SK-N-SH (cell line): Measurements from ENCODE around the gene TTC7B. TPM values are rescaled to one million over a fixed set of nuclear protein-coding genes. Genes with fewer than 3 reads are reported as not detected.

ENCODE experiments used
- CTCF ChIA-PET: fragments of 300-600, 350-600 bp; formaldehyde crosslinking; extraction: SDS; loops from one replicate; lab custom pipeline; 2021; lab: Yijun Ruan, JAX
- POLR2A ChIA-PET: fragments of 350-600 bp; sonication (Branson Sonifier 250); formaldehyde crosslinking; extraction: SDS; loops from one replicate; lab custom pipeline; 2020; ENCODE audit warnings: antibody characterized with exemption, inconsistent platforms; lab: Yijun Ruan, JAX
- DNase-seq: peaks from one replicate; pipeline ENCODE4 v3.0.0; 2012
- H2AFZ ChIP-seq: fragments of 200-600 bp; sonication (generic); 2 replicates; pipeline ENCODE4 v1.8.1; 2016; ENCODE audit warnings: antibody characterized with exemption, mild to moderate bottlenecking, low read depth
- H3F3A ChIP-seq: fragments of 200-600 bp; sonication (generic); replicated peaks from 2 replicates; pipeline ENCODE3; 2016; ENCODE audit warnings: antibody characterized with exemption, mild to moderate bottlenecking; ENCODE audit not compliant: insufficient read depth
- H3K27ac ChIP-seq, 2 experiments: fragments of 200-500 bp in 1 of 2; fragments of 200-600 bp in 1 of 2; sonication (Bioruptor generic) in 1 of 2; sonication (generic), shearing (Covaris generic) in 1 of 2; 2 replicates each; pipeline versions ENCODE4 v1.5.1 to v1.6.1; 2014 to 2016; ENCODE audit warnings: low read depth in 2 of 2, inconsistent platforms in 1 of 2, low read length in 1 of 2, mild to moderate bottlenecking in 1 of 2, mixed read lengths in 1 of 2
- H3K27me3 ChIP-seq: fragments of 200-600 bp; sonication (generic), shearing (Covaris generic); 2 replicates; pipeline ENCODE4 v1.6.1; 2016; ENCODE audit warnings: mixed run types; ENCODE audit not compliant: insufficient read depth
- H3K36me3 ChIP-seq, 2 experiments: fragments of 200-500 bp in 1 of 2; fragments of 200-600 bp in 1 of 2; sonication (Bioruptor generic) in 1 of 2; sonication (generic) in 1 of 2; replicated peaks in 1 of 2; 2 replicates each; pipeline versions ENCODE3 to v1.5.1; 2014 to 2016; ENCODE audit warnings: low read length in 1 of 2, mild to moderate bottlenecking in 1 of 2; ENCODE audit not compliant: insufficient read depth in 2 of 2, control insufficient read depth in 1 of 2
- H3K4me1 ChIP-seq, 2 experiments: fragments of 200-500 bp in 1 of 2; fragments of 200-600 bp in 1 of 2; sonication (Bioruptor generic) in 1 of 2; sonication (generic), shearing (Covaris generic) in 1 of 2; 2 replicates each; pipeline versions ENCODE4 v1.5.1 to v1.6.1; 2014 to 2016; ENCODE audit warnings: low read depth in 1 of 2, low read length in 1 of 2, mixed run types in 1 of 2; ENCODE audit not compliant: insufficient read depth in 2 of 2, control insufficient read depth in 1 of 2
- H3K4me2 ChIP-seq: fragments of 200-600 bp; sonication (generic), shearing (Covaris generic); 2 replicates; pipeline ENCODE4 v1.6.1; 2017; ENCODE audit warnings: mixed run types
- H3K4me3 ChIP-seq, 2 experiments: fragments of 200-500 bp in 1 of 2; fragments of 200-600 bp in 1 of 2; sonication (Bioruptor generic) in 1 of 2; sonication (generic), shearing (Covaris generic) in 1 of 2; 2 replicates each; pipeline versions ENCODE4 v1.5.1 to v1.8.1; 2014 to 2016; ENCODE audit warnings: low read depth in 2 of 2, inconsistent platforms in 1 of 2, low read length in 1 of 2, mild to moderate bottlenecking in 1 of 2, mixed read lengths in 1 of 2, moderate library complexity in 1 of 2
- H3K79me2 ChIP-seq: fragments of 200-600 bp; sonication (generic); 2 replicates; pipeline ENCODE4 v1.8.1; 2017; ENCODE audit warnings: mild to moderate bottlenecking; ENCODE audit not compliant: insufficient read depth
- H3K9ac ChIP-seq: fragments of 200-600 bp; sonication (generic); 2 replicates; pipeline ENCODE4 v1.6.1; 2017; ENCODE audit warnings: mixed run types
- H3K9me2 ChIP-seq: fragments of 200-600 bp; sonication (generic); 2 replicates; pipeline ENCODE4 v1.6.1; 2017; ENCODE audit warnings: mixed run types
- H3K9me3 ChIP-seq: fragments of 200-600 bp; sonication (generic); 2 replicates; pipeline ENCODE4 v1.6.1; 2017; ENCODE audit warnings: mixed run types, mild to moderate bottlenecking, moderate library complexity
- H4K20me1 ChIP-seq: fragments of 200-600 bp; sonication (generic); 2 replicates; pipeline ENCODE4 v1.6.1; 2017; ENCODE audit warnings: mild to moderate bottlenecking, mixed run types; ENCODE audit not compliant: insufficient read depth
- CHD2 ChIP-seq: fragments of 150-350 bp; IDR thresholded peaks from 2 replicates; pipeline ENCODE4 v1.6.1; 2018; ENCODE audit warnings: low read length; ENCODE audit not compliant: partially characterized antibody
- EZH2phosphoT487 ChIP-seq: fragments of 200-600 bp; sonication (generic); IDR thresholded peaks from 2 replicates; pipeline ENCODE4 v1.6.1; 2017; ENCODE audit warnings: low read depth, mixed run types, mild to moderate bottlenecking, antibody characterized with exemption, moderate library complexity, borderline replicate concordance
- FOSL2 ChIP-seq: IDR thresholded peaks from 2 replicates; pipeline ENCODE4 v1.4.0; 2012; ENCODE audit warnings: low read depth, mild to moderate bottlenecking, moderate library complexity, borderline replicate concordance
- GATA2 ChIP-seq: sonication (generic); formaldehyde crosslinking; IDR thresholded peaks from 2 replicates; pipeline ENCODE4 v1.5.0; 2020; ENCODE audit warnings: mild to moderate bottlenecking, missing genetic modification reagents
- JUND ChIP-seq: IDR thresholded peaks from 2 replicates; pipeline ENCODE4 v1.4.0; 2012
- MXI1 ChIP-seq: IDR thresholded peaks from 2 replicates; pipeline ENCODE4 v1.6.1; 2012; ENCODE audit warnings: mild to moderate bottlenecking, low read depth, low read length, improper control_type of control experiment
- TAF1 ChIP-seq: IDR thresholded peaks from 2 replicates; pipeline ENCODE4 v1.6.1; 2012; ENCODE audit warnings: low read depth, mild to moderate bottlenecking, low read length, moderate library complexity, borderline replicate concordance
- TCF12 ChIP-seq: IDR thresholded peaks from 2 replicates; pipeline ENCODE4 v1.4.0; 2012
- TEAD4 ChIP-seq: IDR thresholded peaks from 2 replicates; pipeline ENCODE4 v1.4.0; 2012; ENCODE audit warnings: mild to moderate bottlenecking, borderline replicate concordance; ENCODE audit not compliant: insufficient read depth
- USF1 ChIP-seq: IDR thresholded peaks from 2 replicates; pipeline ENCODE4 v1.4.0; 2012; ENCODE audit warnings: low read depth, borderline replicate concordance
- WGBS: methylation state at CpG from one replicate; pipeline ENCODE4 v1.1.6; 2017; ENCODE audit warnings: low lambda C conversion rate; 5-methylcytosine and 5-hydroxymethylcytosine counted together
- polyA plus RNA-seq, 3 experiments: library from polyadenylated mRNA; depleted of rRNA; stranded (reverse); fragments of >200 nt; gene quantifications; 2 replicates each; pipeline ENCODE4 v1.2.3, GENCODE V29; 2012
- TF ChIP-seq, protein P1 (sequence below): IDR thresholded peaks from 2 replicates; pipeline ENCODE4 v1.4.0; 2012; ENCODE audit warnings: low read depth
- TF ChIP-seq, protein P2 (sequence below): IDR thresholded peaks from 2 replicates; pipeline ENCODE4; 2012

Gene TTC7B
- polyA plus RNA-seq, 1 of the 3 experiments (the other 2 are of a cell fraction): 43.1 TPM

GRCh38 chr14:90722590-90722989 is 93.6 kb downstream of the TTC7B start:
- H3K27me3 ChIP-seq: no peaks in the 10 kb centered on the region
- no peaks in the 10 kb centered on the region for H4K20me1 ChIP-seq
- POLR2A ChIA-PET: no interaction called here
- no peak overlapping the region for H3K4me2 ChIP-seq
- H2AFZ ChIP-seq: no peak overlapping the region
- no peaks in the 10 kb centered on the region for H3K36me3 ChIP-seq
- H3K27ac ChIP-seq: no peak overlapping the region
- CTCF ChIA-PET: interaction anchor here (6.6 kb wide), 1 partner anchor 25 kb away, joined by 38 read pairs; no protein-coding TSS in a partner anchor
- TF ChIP-seq TEAD4 (no peak), EZH2phosphoT487 (no peak), GATA2 (no peak), TAF1 (no peak), USF1 (no peak), MXI1 (no peak), JUND (no peak), CHD2 (no peak)
- TF ChIP-seq, all 33 proteins: peak for 0
- DNase-seq: no peak
- Histone ChIP-seq H3K9ac (no peak overlapping the region), H3K4me1 (peaks cover 2 to 5% of the 10 kb centered on the region in 2 experiments; a peak in 1 of 4 replicates), H3K79me2 (no peaks in the 10 kb centered on the region), H3K9me2 (no peaks in the 10 kb centered on the region), H3F3A (peaks cover 12% of the 10 kb centered on the region), H3K4me3 (no peak overlapping the region), H3K9me3 (no peaks in the 10 kb centered on the region)
- WGBS: 85% methylated on average over 2 of the region's 2 CpGs

GRCh38 chr14:90721619-90722305 is 94.5 kb downstream of the TTC7B start:
- H3K27ac ChIP-seq: peak overlapping the region in 1 of 2 experiments; percentile 34; a peak in 1 of 4 replicates
- no peak for DNase-seq
- WGBS: 50% methylated on average over 10 of the region's 10 CpGs
- H4K20me1 ChIP-seq: no peaks in the 10 kb centered on the region
- no peaks in the 10 kb centered on the region for H3K36me3 ChIP-seq
- no peak overlapping the region for H3K4me3 ChIP-seq
- H3K4me2 ChIP-seq: 0 out of 2 replicates have a peak overlapping the region, but pooled peaks have one; percentile 0
- ChIA-PET CTCF (interaction anchor here (1.0 to 6.6 kb wide), 4 partner anchors 9 to 322 kb away, joined by 4 to 38 read pairs (median 12); no protein-coding TSS in a partner anchor), POLR2A (no interaction called here)
- H3K27me3 ChIP-seq: no peaks in the 10 kb centered on the region
- H3K9me2 ChIP-seq: no peaks in the 10 kb centered on the region
- no peaks in the 10 kb centered on the region for H3K79me2 ChIP-seq
- H3K4me1 ChIP-seq: peaks cover 3 to 7% of the 10 kb centered on the region in 2 experiments; a peak in 2 of 4 replicates
- no peaks in the 10 kb centered on the region for H3K9me3 ChIP-seq
- H2AFZ ChIP-seq: no peak overlapping the region
- peaks cover 12% of the 10 kb centered on the region for H3F3A ChIP-seq
- no peak overlapping the region for H3K9ac ChIP-seq
- TF ChIP-seq JUND (no peak), TCF12 (peak; percentile 45; the same call in 1 of the 2 replicates), FOSL2 (peak; percentile 63; the same call in 1 of the 2 replicates)
- TF ChIP-seq, protein P1, sequence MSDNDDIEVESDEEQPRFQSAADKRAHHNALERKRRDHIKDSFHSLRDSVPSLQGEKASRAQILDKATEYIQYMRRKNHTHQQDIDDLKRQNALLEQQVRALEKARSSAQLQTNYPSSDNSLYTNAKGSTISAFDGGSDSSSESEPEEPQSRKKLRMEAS: peak; percentile 50; the same call in 1 of the 2 replicates
- TF ChIP-seq, protein P2, sequence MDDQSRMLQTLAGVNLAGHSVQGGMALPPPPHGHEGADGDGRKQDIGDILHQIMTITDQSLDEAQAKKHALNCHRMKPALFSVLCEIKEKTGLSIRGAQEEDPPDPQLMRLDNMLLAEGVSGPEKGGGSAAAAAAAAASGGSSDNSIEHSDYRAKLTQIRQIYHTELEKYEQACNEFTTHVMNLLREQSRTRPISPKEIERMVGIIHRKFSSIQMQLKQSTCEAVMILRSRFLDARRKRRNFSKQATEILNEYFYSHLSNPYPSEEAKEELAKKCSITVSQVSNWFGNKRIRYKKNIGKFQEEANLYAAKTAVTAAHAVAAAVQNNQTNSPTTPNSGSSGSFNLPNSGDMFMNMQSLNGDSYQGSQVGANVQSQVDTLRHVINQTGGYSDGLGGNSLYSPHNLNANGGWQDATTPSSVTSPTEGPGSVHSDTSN: 0 out of 2 replicates have a peak, but pooled peaks have one; percentile 4
